Astrocyte (in vitro differentiated cells and primary cell): Measurements from ENCODE around the gene AMFR. TPM values are rescaled to one million over a fixed set of nuclear protein-coding genes. Genes with fewer than 3 reads are reported as not detected.

Source experiments
- DNase-seq: peaks from one replicate; pipeline ENCODE4 v3.0.0-alpha.2; 2010; ENCODE audit warnings: low read depth
- FAIRE-seq: peaks from 2 replicates; lab custom pipeline; 2011; peaks lifted over from hg19 to GRCh38; lab: Jason Lieb, UNC
- H2AFZ ChIP-seq: 2 replicates; pipeline ENCODE4 v1.6.0; 2012; ENCODE audit warnings: low read depth, low read length, inconsistent platforms
- H3K27ac ChIP-seq: 2 replicates; pipeline ENCODE4 v1.5.1; 2011; ENCODE audit warnings: low read depth, low read length, inconsistent platforms
- H3K27me3 ChIP-seq: 2 replicates; pipeline ENCODE4 v1.6.0; 2011; ENCODE audit warnings: low read length, inconsistent platforms; ENCODE audit not compliant: insufficient read depth
- H3K36me3 ChIP-seq: 2 replicates; pipeline ENCODE4 v1.5.1; 2011; ENCODE audit warnings: low read length, inconsistent platforms; ENCODE audit not compliant: insufficient read depth
- H3K4me1 ChIP-seq: 2 replicates; pipeline ENCODE4 v1.5.1; 2011; ENCODE audit warnings: low read length, inconsistent platforms; ENCODE audit not compliant: insufficient read depth
- H3K4me2 ChIP-seq: 2 replicates; pipeline ENCODE4 v1.6.0; 2012; ENCODE audit warnings: low read length, inconsistent platforms
- H3K4me3 ChIP-seq: 2 replicates; pipeline ENCODE4 v1.5.1; 2011; ENCODE audit warnings: low read depth, mild to moderate bottlenecking, low read length, inconsistent platforms; ENCODE audit not compliant: insufficient read depth
- H3K79me2 ChIP-seq: 2 replicates; pipeline ENCODE4 v1.6.0; 2012; ENCODE audit warnings: mild to moderate bottlenecking, low read length, inconsistent platforms; ENCODE audit not compliant: insufficient read depth
- H3K9ac ChIP-seq: 2 replicates; pipeline ENCODE4 v1.6.0; 2012; ENCODE audit warnings: mild to moderate bottlenecking, low read length, inconsistent platforms
- H3K9me3 ChIP-seq: 2 replicates; pipeline ENCODE4 v1.5.1; 2012; ENCODE audit warnings: low read depth, mild to moderate bottlenecking, low read length, inconsistent platforms; ENCODE audit not compliant: insufficient read depth
- H4K20me1 ChIP-seq: 2 replicates; pipeline ENCODE4 v1.6.0; 2012; ENCODE audit warnings: low read length, inconsistent platforms; ENCODE audit not compliant: insufficient read depth
- H3K27ac Mint-ChIP-seq: one replicate; pipeline ENCODE4 v1.8.0; 2021; ENCODE audit warnings: mild to moderate bottlenecking, mixed read lengths; ENCODE audit not compliant: unreplicated experiment
- H3K27me3 Mint-ChIP-seq: one replicate; pipeline ENCODE4 v1.8.0; 2021; ENCODE audit warnings: low read depth, mixed read lengths; ENCODE audit not compliant: unreplicated experiment
- H3K36me3 Mint-ChIP-seq: one replicate; pipeline ENCODE4 v1.8.0; 2021; ENCODE audit warnings: low read depth, mixed read lengths; ENCODE audit not compliant: unreplicated experiment
- H3K4me1 Mint-ChIP-seq: one replicate; pipeline ENCODE4 v1.8.0; 2021; ENCODE audit warnings: low read depth, mixed read lengths; ENCODE audit not compliant: unreplicated experiment
- H3K4me3 Mint-ChIP-seq: one replicate; pipeline ENCODE4 v1.8.0; 2021; ENCODE audit warnings: mild to moderate bottlenecking, moderate library complexity, mixed read lengths; ENCODE audit not compliant: unreplicated experiment
- H3K9me3 Mint-ChIP-seq: one replicate; pipeline ENCODE4 v1.8.0; 2021; ENCODE audit warnings: mild to moderate bottlenecking, mixed read lengths; ENCODE audit not compliant: unreplicated experiment
- CTCF ChIP-seq: IDR thresholded peaks from 2 replicates; pipeline ENCODE4 v1.5.1; 2011; ENCODE audit warnings: low read depth, mild to moderate bottlenecking, inconsistent platforms, low read length, moderate library complexity; ENCODE audit not compliant: insufficient read depth
- EZH2 ChIP-seq: IDR thresholded peaks from 2 replicates; pipeline ENCODE4 v1.6.1; 2012; ENCODE audit warnings: mild to moderate bottlenecking, low read length, inconsistent platforms; ENCODE audit not compliant: insufficient read depth
- total RNA-seq: library from RNA; stranded (reverse); gene quantifications from 2 replicates; pipeline ENCODE4 v1.2.1, GENCODE V29; 2021

AMFR gene
- total RNA-seq, 1 donor from 2014 or later, result 86.2 TPM

GRCh38 chr16:56330476-56330875 lies 94.9 kb downstream of the AMFR start:
- no peaks in the 10 kb centered on the region for H3K4me1 Mint-ChIP-seq
- Histone ChIP-seq H3K9me3 (no peaks in the 10 kb centered on the region), H3K4me3 (no peak overlapping the region), H3K27me3 (no peaks in the 10 kb centered on the region), H3K9ac (no peak overlapping the region), H3K27ac (no peak overlapping the region), H3K79me2 (no peaks in the 10 kb centered on the region), H3K4me1 (no peaks in the 10 kb centered on the region), H4K20me1 (no peaks in the 10 kb centered on the region), H2AFZ (no peak overlapping the region), H3K36me3 (no peaks in the 10 kb centered on the region), H3K4me2 (no peak overlapping the region)
- no peak overlapping the region for H3K27ac Mint-ChIP-seq
- TF ChIP-seq CTCF (no peak), EZH2 (no peak)
- no peaks in the 10 kb centered on the region for H3K9me3 Mint-ChIP-seq
- no peak overlapping the region for H3K4me3 Mint-ChIP-seq
- FAIRE-seq (no peak), DNase-seq (no peak)
- no peaks in the 10 kb centered on the region for H3K36me3 Mint-ChIP-seq
- peaks cover 15% of the 10 kb centered on the region for H3K27me3 Mint-ChIP-seq

DNA sequence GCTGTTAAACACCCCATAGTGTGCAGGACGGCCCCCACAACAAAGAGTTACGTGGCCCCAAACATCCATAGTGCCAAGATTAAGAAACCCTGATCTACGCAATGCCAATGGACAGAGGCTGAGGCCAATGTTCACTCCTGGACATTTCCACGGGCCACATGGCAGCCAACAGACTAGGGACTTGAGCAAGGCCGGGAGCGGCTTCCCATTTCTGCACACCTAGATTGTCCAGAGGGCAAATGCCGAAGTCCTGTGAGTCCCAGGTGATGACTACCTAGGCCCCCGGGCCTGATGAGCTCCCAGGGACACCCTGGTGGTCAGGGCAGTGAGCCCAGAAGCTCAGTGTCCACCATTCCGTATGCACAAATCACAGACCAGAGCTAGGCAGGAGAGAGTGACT lies 95.5 kb downstream of the AMFR start:
- H2AFZ ChIP-seq, result no peak overlapping the region
- H3K4me3 ChIP-seq, result no peak overlapping the region
- H3K4me1 Mint-ChIP-seq, result no peaks in the 10 kb centered on the region
- no peaks in the 10 kb centered on the region for H4K20me1 ChIP-seq
- H3K27me3 ChIP-seq, result no peaks in the 10 kb centered on the region
- no peaks in the 10 kb centered on the region for H3K9me3 ChIP-seq
- H3K79me2 ChIP-seq, result no peaks in the 10 kb centered on the region
- no peaks in the 10 kb centered on the region for H3K36me3 Mint-ChIP-seq
- H3K36me3 ChIP-seq, result no peaks in the 10 kb centered on the region
- no peak overlapping the region for H3K27ac Mint-ChIP-seq
- TF ChIP-seq CTCF, result no peak
- TF ChIP-seq EZH2, result no peak
- H3K27me3 Mint-ChIP-seq, result peaks cover 15% of the 10 kb centered on the region
- no peak overlapping the region for H3K27ac ChIP-seq
- H3K9me3 Mint-ChIP-seq, result no peaks in the 10 kb centered on the region
- DNase-seq (no peak), FAIRE-seq (no peak)
- H3K4me2 ChIP-seq, result no peak overlapping the region
- no peaks in the 10 kb centered on the region for H3K4me1 ChIP-seq
- H3K9ac ChIP-seq, result no peak overlapping the region
- no peak overlapping the region for H3K4me3 Mint-ChIP-seq

GRCh38 chr16:56328276-56329022 lies 96.9 kb downstream of the AMFR start:
- H3K36me3 Mint-ChIP-seq, result no peaks in the 10 kb centered on the region

More at GRCh38 chr16:56328276-56329022, 96.9 kb downstream of the AMFR start:
- Mint-ChIP-seq H3K9me3 (no peaks in the 10 kb centered on the region), H3K4me1 (no peaks in the 10 kb centered on the region), H3K27ac (no peak overlapping the region), H3K27me3 (peaks cover 18% of the 10 kb centered on the region), H3K4me3 (no peak overlapping the region)
- Histone ChIP-seq H3K9me3 (no peaks in the 10 kb centered on the region), H3K79me2 (no peaks in the 10 kb centered on the region), H3K36me3 (no peaks in the 10 kb centered on the region), H2AFZ (no peak overlapping the region), H3K4me3 (no peak overlapping the region), H3K9ac (no peak overlapping the region), H3K4me1 (no peaks in the 10 kb centered on the region), H3K27ac (no peak overlapping the region), H4K20me1 (no peaks in the 10 kb centered on the region), H3K27me3 (no peaks in the 10 kb centered on the region), H3K4me2 (no peak overlapping the region)
- DNase-seq (no peak), FAIRE-seq (no peak)
- TF ChIP-seq CTCF (no peak), EZH2 (no peak)
